GM23338 (cell line): ENCODE results near the gene GASK1B.

ENCODE experiments used
- CTCF ChIP-seq, 2 experiments: fragments of 200-600 bp in 1 of 2; sonication (generic) in 1 of 2; conservative IDR thresholded peaks; 2 replicates each; pipeline versions ENCODE4 v1.5.1 to v1.6.1; 2016 to 2017; ENCODE audit warnings: antibody characterized with exemption in 2 of 2, low read depth in 2 of 2, mild to moderate bottlenecking in 2 of 2, moderate library complexity in 1 of 2
- JUNB ChIP-seq: IDR thresholded peaks from one replicate; pipeline ENCODE4 v1.6.1; 2016; ENCODE audit warnings: antibody characterized with exemption; ENCODE audit not compliant: unreplicated experiment
- POLR2AphosphoS5 ChIP-seq: IDR thresholded peaks from 2 replicates; pipeline ENCODE4 v1.6.1; 2016; ENCODE audit warnings: antibody characterized with exemption, low read depth

GRCh38 chr4:158128540-158128939 lies 44.3 kb downstream of the GASK1B start:
- no peak for TF ChIP-seq POLR2AphosphoS5
- no peak for TF ChIP-seq JUNB
- TF ChIP-seq CTCF (conservative IDR thresholded peaks at IDR 0.05; ENCODE audit: low read depth in 2 of 2): no peak
